Duodenal mucosa (tissue), 2 donors: Measurements from ENCODE around the gene FBXL16.
"Not testable (repeated sequence)": the region's sequence is repeated elsewhere in the genome, so short reads cannot be mapped to it uniquely, and the experiment has no call there.

ENCODE experiments used
- H3K27ac ChIP-seq: one replicate; pipeline ENCODE4 v1.7.0; 2013; ENCODE audit warnings: low read depth, low read length
- H3K27me3 ChIP-seq, 2 donors: one replicate each; pipeline ENCODE4 v1.7.0; 2013; ENCODE audit warnings: low read length in 2 of 2, control low read depth in 1 of 2; ENCODE audit not compliant: insufficient read depth in 2 of 2, control insufficient read depth in 1 of 2
- H3K36me3 ChIP-seq, 2 donors: one replicate each; pipeline ENCODE4 v1.7.0; 2013; ENCODE audit warnings: low read length in 2 of 2, control low read depth in 1 of 2; ENCODE audit not compliant: insufficient read depth in 2 of 2, control insufficient read depth in 1 of 2
- H3K4me1 ChIP-seq, 2 donors: one replicate each; pipeline ENCODE4 v1.7.0; 2013; ENCODE audit warnings: low read length in 2 of 2, control low read depth in 1 of 2; ENCODE audit not compliant: insufficient read depth in 2 of 2, control insufficient read depth in 1 of 2
- H3K4me3 ChIP-seq, 2 donors: one replicate each; pipeline ENCODE4 v1.7.0; 2013; ENCODE audit warnings: low read length in 2 of 2, low read depth in 1 of 2
- H3K9ac ChIP-seq, 2 donors: one replicate each; pipeline ENCODE4 v1.7.0; 2013; ENCODE audit warnings: low read length in 2 of 2, low read depth in 1 of 2
- H3K9me3 ChIP-seq, 2 donors: one replicate each; pipeline ENCODE4 v1.7.0; 2013; ENCODE audit warnings: low read length in 2 of 2, control low read depth in 1 of 2; ENCODE audit not compliant: control insufficient read depth in 1 of 2

Gene FBXL16

DNA sequence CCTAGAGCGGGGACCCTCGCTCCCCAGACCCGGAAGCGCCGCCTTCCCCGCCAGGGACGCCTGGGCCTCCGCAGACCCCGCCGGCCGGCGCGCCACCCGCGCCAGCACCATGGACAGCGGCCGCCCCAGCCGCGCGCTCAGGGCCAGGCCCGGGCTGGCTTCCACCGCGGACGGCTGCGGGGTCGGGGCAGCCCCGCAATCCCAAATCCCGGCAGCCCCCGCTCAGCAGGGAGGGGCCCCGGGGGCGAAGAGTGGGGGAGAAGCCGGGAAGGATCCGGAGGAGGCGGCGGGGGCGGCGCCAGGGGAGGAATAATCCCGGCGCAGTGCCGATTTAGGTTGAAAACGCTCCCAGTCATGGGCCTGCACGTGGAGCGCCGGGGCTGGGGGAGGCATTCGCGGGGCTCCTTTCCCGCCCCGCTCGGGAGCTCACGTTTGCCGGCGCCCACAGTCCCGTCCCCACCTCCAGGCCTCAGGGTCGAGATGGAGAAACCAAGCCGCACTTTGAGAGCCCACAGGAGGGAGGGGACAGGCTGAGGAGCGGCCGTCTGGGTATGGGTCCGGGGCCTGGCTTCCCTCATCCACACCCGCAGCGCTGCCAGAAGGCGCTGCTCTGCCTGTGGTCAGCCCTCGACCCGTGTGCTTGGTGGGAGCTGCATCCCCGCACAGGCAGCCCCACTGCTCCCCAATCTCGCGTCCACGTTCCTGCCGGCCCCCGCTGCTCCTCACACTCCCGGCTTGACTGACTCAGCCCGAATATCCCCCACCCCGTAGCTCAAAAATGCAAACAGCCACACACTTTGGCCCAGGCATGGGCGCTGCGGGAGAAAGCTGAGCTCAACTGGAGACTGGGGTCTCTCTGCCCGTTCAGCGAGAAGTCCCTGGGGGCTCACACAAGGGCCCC is 4.7 kb downstream of the FBXL16 start:
- peaks cover 51 to 58% of the 10 kb centered on the region in 2 donors for H3K27me3 ChIP-seq

DNA sequence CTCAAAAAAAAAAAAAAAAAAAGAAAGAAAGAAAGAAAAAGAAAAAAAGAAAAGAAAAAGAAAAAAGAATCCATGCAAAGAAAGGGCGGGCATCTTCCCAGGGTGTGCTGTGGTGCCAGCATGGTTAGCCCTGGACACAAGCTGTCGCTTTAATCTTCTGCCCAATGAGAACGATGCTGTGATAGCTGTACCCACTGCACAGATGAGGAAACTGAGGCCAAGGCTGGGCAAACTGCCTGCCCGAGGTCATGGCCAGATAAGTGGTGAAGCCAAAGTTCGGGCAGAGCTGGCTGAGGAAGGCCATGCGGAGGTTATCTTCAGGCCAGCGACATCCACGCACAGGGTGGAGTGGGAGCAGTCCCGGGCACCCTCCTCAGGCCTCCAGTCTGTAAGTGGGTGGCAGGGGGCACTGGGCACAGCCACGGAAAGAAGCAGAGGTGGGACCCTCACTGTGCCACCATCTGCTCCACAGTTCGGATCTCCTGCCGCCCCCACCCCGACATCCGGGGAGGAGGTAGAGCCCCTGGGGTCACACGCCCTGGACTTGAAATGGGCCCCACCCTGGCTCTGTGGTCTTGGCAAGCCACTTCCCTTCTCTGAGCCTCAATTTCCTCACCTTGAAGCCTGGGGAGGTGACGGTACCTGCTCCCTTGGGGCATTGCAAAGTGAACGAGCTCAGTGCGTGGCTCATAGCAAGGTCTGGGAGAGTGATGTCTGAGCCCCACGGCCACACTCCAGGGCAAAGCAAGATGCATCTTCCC is 6.5 kb downstream of the FBXL16 start:
- Histone ChIP-seq H3K27me3 (peaks cover 55 to 56% of the 10 kb centered on the region in 2 donors), H3K36me3 (no peaks in the 10 kb centered on the region)

More for the DNA sequence above, 4.7 kb downstream of the FBXL16 start:
- peaks cover 4 to 5% of the 10 kb centered on the region in 2 donors for H3K4me1 ChIP-seq
- no peaks in the 10 kb centered on the region for H3K9me3 ChIP-seq
- H3K9ac ChIP-seq, result no peak overlapping the region
- H3K36me3 ChIP-seq, result no peaks in the 10 kb centered on the region
- H3K4me3 ChIP-seq, result no peak overlapping the region
- no peak overlapping the region for H3K27ac ChIP-seq

DNA sequence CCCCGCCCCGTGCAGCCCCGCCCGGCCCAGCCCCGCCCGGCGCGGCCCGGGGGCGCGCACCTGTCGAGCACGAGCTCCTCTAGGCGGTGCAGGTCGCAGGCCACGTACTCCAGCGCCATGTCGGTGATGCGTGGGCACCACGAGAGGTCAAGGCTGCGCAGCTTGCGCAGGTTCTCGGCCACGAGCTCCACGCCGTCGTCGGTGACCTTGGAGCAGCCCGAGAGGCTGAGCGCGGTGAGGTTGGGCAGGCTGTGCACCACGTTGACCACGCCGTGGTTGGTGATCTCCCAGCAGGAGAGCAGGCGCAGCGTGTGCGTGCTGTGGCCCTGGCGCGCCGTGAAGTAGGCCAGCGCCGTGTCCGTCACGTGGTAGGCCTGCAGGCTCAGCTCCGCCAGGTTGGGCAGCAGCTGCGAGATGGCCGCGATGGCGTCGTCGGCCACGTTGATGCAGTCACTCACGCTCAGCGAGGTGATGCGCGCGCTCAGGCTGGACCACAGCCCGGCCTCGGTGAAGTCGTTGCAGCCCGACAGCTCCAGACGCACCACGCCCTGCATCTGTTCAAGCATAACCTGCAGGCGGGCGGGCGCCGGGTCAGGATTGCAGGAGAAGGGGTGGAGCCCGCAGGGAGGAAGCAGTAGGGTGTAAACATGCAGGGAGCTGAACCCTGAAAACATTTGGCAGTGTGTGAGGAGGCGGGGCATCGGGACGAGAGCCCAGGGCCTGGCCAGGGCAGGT is 10.1 kb downstream of the FBXL16 start:
- peaks cover 33 to 35% of the 10 kb centered on the region in 2 donors for H3K27me3 ChIP-seq
- peaks cover 15 to 18% of the 10 kb centered on the region in 2 donors for H3K4me1 ChIP-seq
- no peaks in the 10 kb centered on the region for H3K9me3 ChIP-seq
- peak overlapping the region; percentile 57 to 81 for H3K4me3 ChIP-seq
- no peaks in the 10 kb centered on the region for H3K36me3 ChIP-seq
- peak overlapping the region in 1 of 2 donors; percentile 63 for H3K9ac ChIP-seq
- peak overlapping the region; percentile 58 for H3K27ac ChIP-seq

More for the DNA sequence above, 6.5 kb downstream of the FBXL16 start:
- Histone ChIP-seq H3K9me3 (no peaks in the 10 kb centered on the region), H3K4me1 (peaks cover 15 to 18% of the 10 kb centered on the region in 2 donors), H3K4me3 (no peak overlapping the region), H3K9ac (no peak overlapping the region), H3K27ac (no peak overlapping the region)

DNA sequence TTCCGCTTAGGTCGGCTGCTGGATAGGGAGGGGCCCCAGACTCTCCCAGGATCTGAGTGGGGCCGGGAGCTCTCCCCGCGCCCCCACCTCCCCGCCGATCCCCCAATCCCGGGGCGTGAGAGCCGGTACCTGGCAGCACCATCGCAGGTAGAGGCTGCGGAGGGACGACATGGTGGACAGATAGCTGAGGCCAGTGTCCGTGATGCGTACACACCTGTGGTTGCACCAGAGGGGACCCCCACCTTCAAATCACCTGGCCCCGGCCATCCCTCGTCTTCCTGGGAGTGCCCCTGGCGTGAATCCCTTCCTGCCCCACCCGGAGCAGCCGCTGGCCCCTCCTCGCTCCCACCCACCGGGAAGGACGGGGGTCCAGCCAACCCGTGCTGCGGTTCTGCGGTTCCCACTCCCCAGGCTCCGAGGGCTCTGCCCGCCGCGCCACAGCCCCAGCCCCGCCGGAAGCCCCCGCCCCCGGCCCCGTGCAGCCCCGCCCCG is 10.7 kb downstream of the FBXL16 start:
- no peak overlapping the region for H3K27ac ChIP-seq
- peaks cover 27 to 29% of the 10 kb centered on the region in 2 donors for H3K27me3 ChIP-seq
- H3K9me3 ChIP-seq, result no peaks in the 10 kb centered on the region
- no peaks in the 10 kb centered on the region for H3K36me3 ChIP-seq
- peaks cover 15 to 19% of the 10 kb centered on the region in 2 donors for H3K4me1 ChIP-seq
- peak overlapping the region; percentile 35 to 61 for H3K4me3 ChIP-seq
- no peak overlapping the region for H3K9ac ChIP-seq

DNA sequence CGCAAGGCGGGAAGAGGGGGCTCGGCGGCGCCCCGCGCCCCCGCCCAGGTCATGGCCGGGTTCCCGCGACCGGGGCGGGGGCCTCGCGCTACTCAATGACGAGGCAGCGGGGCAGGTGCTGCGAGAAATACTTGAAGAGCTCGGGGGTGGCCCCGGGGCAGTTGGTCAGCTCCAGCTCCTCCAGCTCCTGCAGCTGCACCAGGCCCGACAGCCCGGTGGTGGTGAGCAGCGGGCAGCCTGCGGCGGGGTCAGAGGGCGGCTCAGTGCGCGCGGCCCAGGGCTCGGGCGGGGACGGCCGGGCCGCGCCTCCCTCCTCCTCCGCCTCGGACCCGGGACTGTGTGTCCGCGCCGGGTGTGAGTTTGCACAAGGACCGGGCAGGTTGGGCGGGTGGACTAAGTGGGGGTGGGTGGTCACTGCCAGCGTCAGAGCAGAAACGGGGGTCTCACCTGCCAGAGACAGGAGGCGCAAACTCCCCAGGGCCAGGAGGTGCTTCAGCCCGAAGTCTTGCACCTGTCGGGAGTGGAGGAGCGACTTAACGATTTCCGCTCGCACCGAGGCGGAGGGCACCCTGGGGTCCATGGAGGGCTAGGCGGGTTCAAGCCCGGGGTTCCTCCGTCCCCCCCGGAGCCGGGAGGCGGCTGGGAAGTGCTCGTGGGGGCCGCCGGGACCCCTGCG is 11.3 kb downstream of the FBXL16 start:
- peak overlapping the region in 1 of 2 donors; percentile 35 for H3K4me3 ChIP-seq
- H3K27ac ChIP-seq, result no peak overlapping the region
- peaks cover 23 to 25% of the 10 kb centered on the region in 2 donors for H3K27me3 ChIP-seq

DNA sequence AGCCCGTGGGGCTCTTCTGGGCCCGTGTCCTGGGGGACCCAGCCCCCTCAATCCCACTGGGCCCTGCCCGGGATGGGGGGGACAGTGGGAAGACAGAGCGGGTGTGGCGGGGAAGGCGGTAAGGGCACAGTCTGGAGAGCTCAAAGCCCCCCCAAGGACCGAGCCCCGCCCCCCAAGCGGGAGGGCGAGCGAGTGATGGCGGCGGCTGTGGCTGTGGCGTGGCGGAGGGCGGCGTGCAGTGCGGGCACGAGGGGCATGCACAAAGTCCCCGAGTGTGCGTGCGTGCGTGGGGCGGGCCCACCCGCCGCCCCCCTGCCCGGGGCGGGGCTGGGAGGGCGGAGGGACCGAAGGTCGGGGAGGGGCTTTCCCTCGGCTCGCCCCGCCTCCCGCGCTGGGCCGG is 11.8 kb downstream of the FBXL16 start:
- Histone ChIP-seq H3K27me3 (peaks cover 19 to 21% of the 10 kb centered on the region in 2 donors), H3K4me3 (no peak overlapping the region), H3K9me3 (no peaks in the 10 kb centered on the region), H3K4me1 (peaks cover 22 to 30% of the 10 kb centered on the region in 2 donors), H3K27ac (no peak overlapping the region), H3K9ac (no peak overlapping the region), H3K36me3 (no peaks in the 10 kb centered on the region)

More for the DNA sequence above, 11.3 kb downstream of the FBXL16 start:
- Histone ChIP-seq H3K4me1 (peaks cover 19 to 25% of the 10 kb centered on the region in 2 donors), H3K36me3 (no peaks in the 10 kb centered on the region), H3K9me3 (no peaks in the 10 kb centered on the region), H3K9ac (no peak overlapping the region)

DNA sequence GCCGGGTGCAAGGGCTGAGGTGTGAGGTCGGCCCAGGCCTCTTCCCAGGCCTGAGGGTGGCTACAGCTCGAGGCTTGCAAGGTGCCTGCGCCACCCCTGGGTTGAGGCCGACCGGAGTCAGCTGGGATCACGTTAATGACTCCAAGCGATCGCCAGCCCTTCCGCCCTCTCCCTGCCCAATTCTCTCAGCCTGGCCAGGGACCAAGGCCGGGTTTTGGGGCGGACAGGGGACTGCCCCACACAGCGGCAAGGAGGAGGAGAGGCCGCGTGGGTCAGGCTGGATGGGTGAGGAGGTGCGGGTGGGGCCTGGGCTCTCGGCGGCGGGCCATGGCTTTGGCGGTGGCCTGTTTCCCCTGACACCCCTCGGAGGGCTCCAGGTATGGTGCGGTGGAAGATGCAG is 12.2 kb downstream of the FBXL16 start:
- H3K4me3 ChIP-seq, result no peak overlapping the region
- no peak overlapping the region for H3K27ac ChIP-seq
- H3K36me3 ChIP-seq, result no peaks in the 10 kb centered on the region
- peaks cover 19 to 21% of the 10 kb centered on the region in 2 donors for H3K27me3 ChIP-seq
- no peak overlapping the region for H3K9ac ChIP-seq
- H3K9me3 ChIP-seq, result no peaks in the 10 kb centered on the region
- H3K4me1 ChIP-seq, result peaks cover 22 to 32% of the 10 kb centered on the region in 2 donors

DNA sequence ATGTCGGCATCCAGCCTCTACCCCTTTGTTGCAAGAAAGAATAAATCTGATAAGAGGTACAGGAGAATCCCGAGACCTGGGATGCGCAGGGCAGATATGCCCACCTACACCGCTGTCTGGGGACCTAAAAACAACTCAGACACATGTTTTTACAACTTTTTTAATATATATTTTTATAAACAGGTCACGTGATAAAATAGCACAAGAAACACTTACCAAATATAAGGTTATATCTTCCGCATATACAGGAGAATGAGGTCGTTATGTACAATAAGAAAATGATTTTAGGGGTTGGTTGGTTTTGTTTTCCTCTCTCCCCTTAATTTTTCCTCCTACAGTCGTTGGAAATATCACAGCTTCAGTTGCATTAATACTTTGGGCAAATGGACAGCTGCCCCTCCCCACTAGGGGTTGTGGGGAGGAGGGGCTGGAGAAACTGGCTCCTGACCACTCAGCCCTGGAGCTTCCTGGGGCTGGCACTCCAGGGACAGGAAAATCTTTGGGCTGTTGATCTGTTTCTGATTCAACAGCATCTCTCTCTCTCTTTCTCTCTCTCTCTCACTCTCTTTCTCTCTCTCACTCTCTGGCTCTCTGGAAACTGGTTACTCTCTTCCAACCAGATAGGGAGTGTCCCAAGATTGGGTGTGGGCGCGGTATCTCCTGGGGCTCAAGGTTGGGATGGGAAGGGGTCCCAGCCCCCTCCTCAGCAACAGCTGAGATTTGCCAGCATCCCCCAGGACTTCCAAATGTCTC is 13.1 kb downstream of the FBXL16 start:
- H3K9ac ChIP-seq, result no peak overlapping the region
- H3K27me3 ChIP-seq, result peaks cover 19 to 21% of the 10 kb centered on the region in 2 donors
- no peak overlapping the region for H3K27ac ChIP-seq
- H3K4me3 ChIP-seq, result no peak overlapping the region
- no peaks in the 10 kb centered on the region for H3K9me3 ChIP-seq
- H3K4me1 ChIP-seq, result peaks cover 22 to 32% of the 10 kb centered on the region in 2 donors
- peaks cover 0 to 5% of the 10 kb centered on the region in 2 donors for H3K36me3 ChIP-seq

DNA sequence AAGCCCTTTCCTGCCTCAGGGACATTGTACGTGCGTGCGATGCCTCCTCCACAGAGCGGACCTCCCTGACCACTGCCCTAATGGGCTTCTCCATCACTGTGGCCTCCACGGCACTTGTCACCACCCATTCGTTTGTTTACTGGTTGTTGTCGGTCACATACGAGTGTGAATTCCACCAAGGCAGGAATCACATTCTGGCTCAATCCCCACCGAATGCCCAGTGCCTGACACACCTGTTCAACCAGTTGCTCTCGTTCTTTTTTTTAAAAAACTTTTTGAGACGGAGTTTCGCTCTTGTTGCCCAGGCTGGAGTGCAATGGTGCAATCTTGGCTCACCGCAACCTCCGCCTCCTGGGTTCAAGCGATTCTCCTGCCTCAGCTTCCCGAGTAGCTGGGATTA is 14.4 kb downstream of the FBXL16 start:
- peaks cover 19 to 21% of the 10 kb centered on the region in 2 donors for H3K27me3 ChIP-seq
- H3K9ac ChIP-seq, H3K4me3 ChIP-seq, H3K9me3 ChIP-seq, H3K27ac ChIP-seq: not testable (repeated sequence)
- peaks cover 3 to 17% of the 10 kb centered on the region in 2 donors for H3K36me3 ChIP-seq
- peaks cover 21 to 30% of the 10 kb centered on the region in 2 donors for H3K4me1 ChIP-seq
